Measurements from ENCODE around the gene DMD. TPM values are rescaled to one million over a fixed set of nuclear protein-coding genes. Genes with fewer than 3 reads are reported as not detected.

Gene DMD
- total and polyA plus RNA-seq, 2 experiments from 2014 or later = 1.5 to 2.0 TPM

DNA sequence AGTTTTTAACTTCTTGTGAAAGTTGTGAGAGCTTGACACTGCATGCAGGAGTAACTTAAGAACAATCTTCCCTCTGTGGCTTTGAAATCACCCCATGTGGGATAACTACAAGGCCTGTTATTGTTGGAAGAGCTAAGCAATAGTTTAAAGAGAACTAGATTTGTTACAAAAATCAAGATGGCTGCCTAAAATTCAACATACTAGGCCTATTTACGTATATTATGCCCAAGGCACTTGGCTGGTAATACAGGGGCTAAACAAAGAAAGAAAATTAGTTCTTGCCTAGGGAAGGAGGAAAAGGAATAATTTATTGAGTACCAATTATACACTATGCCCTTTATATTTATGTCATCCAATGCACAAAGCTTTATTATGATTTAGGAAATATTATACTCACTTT, 36.1 kb downstream of the DMD start:
- H2AFZ ChIP-seq = no peak overlapping the region
- in situ Hi-C loops (cut with MboI) = no loop called here
- no peak overlapping the region for H3K4me2 ChIP-seq (ENCODE audit: unreplicated experiment)
- no peak for TF ChIP-seq EZH2 (IDR thresholded peaks at IDR 0.05; ENCODE audit: insufficient read depth, poor library complexity, severe bottlenecking)
- no peak for TF ChIP-seq EZH2phosphoT487 (IDR thresholded peaks at IDR 0.05; ENCODE audit: insufficient read depth, low read depth)
- no peak overlapping the region for H3K4me3 ChIP-seq
- no peaks in the 10 kb centered on the region for H4K20me1 ChIP-seq (ENCODE audit: insufficient read depth)
- H3K79me2 ChIP-seq (ENCODE audit: insufficient read depth) = no peaks in the 10 kb centered on the region
- no peak for DNase-seq
- H3K9ac ChIP-seq = no peak overlapping the region
- H3K9me3 ChIP-seq (ENCODE audit: low read depth) = no peaks in the 10 kb centered on the region
- H3K27me3 ChIP-seq (replicated peaks; ENCODE audit: insufficient read depth) = no peaks in the 10 kb centered on the region
- no peak overlapping the region for H3K27ac ChIP-seq
- WGBS, 2 experiments (ENCODE audit: low coverage in 1 of 2, low lambda C conversion rate in 2 of 2, missing lambda C conversion rate in 2 of 2) = 13 to 25% methylated on average over 1 of the region's 1 CpG
- H3K36me3 ChIP-seq (ENCODE audit: low read depth) = no peaks in the 10 kb centered on the region
- no peaks in the 10 kb centered on the region for H3F3A ChIP-seq (ENCODE audit: insufficient read depth)
- H3K4me1 ChIP-seq (ENCODE audit: insufficient read depth) = no peaks in the 10 kb centered on the region
- no peaks in the 10 kb centered on the region for H3K9me2 ChIP-seq (ENCODE audit: insufficient read depth)

DNA sequence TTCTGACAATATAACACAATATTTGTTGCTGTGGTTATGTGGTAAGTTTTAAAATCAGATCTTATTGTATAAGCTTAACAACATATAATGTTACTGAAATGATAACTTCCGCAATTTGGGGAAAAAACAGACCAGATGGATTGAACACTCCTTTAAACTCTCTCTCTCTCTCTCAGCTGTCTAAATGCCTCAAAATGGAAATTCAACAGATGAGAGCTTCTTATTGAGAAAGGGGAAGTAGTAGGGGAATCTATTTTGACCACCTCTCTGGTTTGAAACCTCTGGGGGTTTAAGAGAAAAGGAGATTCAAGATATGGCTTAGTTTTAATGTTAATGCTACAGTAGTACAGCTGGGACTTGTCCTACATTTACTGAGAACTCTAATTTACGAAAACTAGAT, 40.3 kb downstream of the DMD start:
- 5 to 9% methylated on average over 2 of the region's 2 CpGs for WGBS, 2 experiments (ENCODE audit: low coverage in 1 of 2, low lambda C conversion rate in 2 of 2, missing lambda C conversion rate in 2 of 2)
- Histone ChIP-seq H3K9me3 (ENCODE audit: low read depth) (no peaks in the 10 kb centered on the region), H3K27me3 (replicated peaks; ENCODE audit: insufficient read depth) (no peaks in the 10 kb centered on the region), H2AFZ (no peak overlapping the region), H3K4me3 (no peak overlapping the region), H3K9ac (no peak overlapping the region), H3K36me3 (ENCODE audit: low read depth) (no peaks in the 10 kb centered on the region), H3K79me2 (ENCODE audit: insufficient read depth) (no peaks in the 10 kb centered on the region), H3K27ac (no peak overlapping the region), H3K4me1 (ENCODE audit: insufficient read depth) (no peaks in the 10 kb centered on the region), H3F3A (ENCODE audit: insufficient read depth) (no peaks in the 10 kb centered on the region), H3K4me2 (ENCODE audit: unreplicated experiment) (no peak overlapping the region), H4K20me1 (ENCODE audit: insufficient read depth) (no peaks in the 10 kb centered on the region), H3K9me2 (ENCODE audit: insufficient read depth) (no peaks in the 10 kb centered on the region)
- DNase-seq = no peak
- TF ChIP-seq EZH2 (IDR thresholded peaks at IDR 0.05; ENCODE audit: insufficient read depth, poor library complexity, severe bottlenecking) (no peak), EZH2phosphoT487 (IDR thresholded peaks at IDR 0.05; ENCODE audit: insufficient read depth, low read depth) (no peak)
- in situ Hi-C loops (cut with MboI) = loop anchor here (25.0 kb wide), 1 partner anchor 109 kb away; no protein-coding TSS in a partner anchor

DNA sequence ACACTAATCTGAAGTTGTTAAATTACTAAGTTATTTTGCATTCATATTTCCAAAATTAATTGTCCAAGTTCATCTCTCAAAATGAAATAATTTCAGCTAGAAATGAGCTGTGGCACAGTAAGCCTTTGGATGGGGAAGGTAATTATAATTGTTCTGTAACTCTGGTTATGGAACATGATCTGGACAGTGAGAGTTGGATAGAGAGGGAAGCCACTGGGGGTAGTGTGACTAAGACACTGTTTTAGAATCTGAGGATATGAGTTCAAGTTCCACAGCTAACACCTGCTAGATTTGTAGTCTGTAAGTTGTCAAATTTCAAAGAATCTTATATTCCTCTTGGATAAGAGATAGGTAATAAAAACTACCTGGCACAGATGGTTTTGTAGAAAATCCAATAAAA, 49.5 kb downstream of the DMD start:
- no peak overlapping the region for H3K9ac ChIP-seq
- H2AFZ ChIP-seq = no peak overlapping the region
- H3K27me3 ChIP-seq (replicated peaks; ENCODE audit: insufficient read depth) = no peaks in the 10 kb centered on the region
- no peaks in the 10 kb centered on the region for H3F3A ChIP-seq (ENCODE audit: insufficient read depth)
- H3K9me3 ChIP-seq (ENCODE audit: low read depth) = no peaks in the 10 kb centered on the region
- H3K27ac ChIP-seq = no peak overlapping the region
- no peak overlapping the region for H3K4me3 ChIP-seq
- no peaks in the 10 kb centered on the region for H3K79me2 ChIP-seq (ENCODE audit: insufficient read depth)
- DNase-seq = no peak
- no peaks in the 10 kb centered on the region for H4K20me1 ChIP-seq (ENCODE audit: insufficient read depth)
- TF ChIP-seq EZH2phosphoT487 (IDR thresholded peaks at IDR 0.05; ENCODE audit: insufficient read depth, low read depth) (no peak), EZH2 (IDR thresholded peaks at IDR 0.05; ENCODE audit: insufficient read depth, poor library complexity, severe bottlenecking) (no peak)
- no peaks in the 10 kb centered on the region for H3K36me3 ChIP-seq (ENCODE audit: low read depth)
- H3K4me1 ChIP-seq (ENCODE audit: insufficient read depth) = no peaks in the 10 kb centered on the region
- no peaks in the 10 kb centered on the region for H3K9me2 ChIP-seq (ENCODE audit: insufficient read depth)
- H3K4me2 ChIP-seq (ENCODE audit: unreplicated experiment) = no peak overlapping the region
- in situ Hi-C loops (cut with MboI) = loop anchor here (25.0 kb wide), 1 partner anchor 100 kb away; no protein-coding TSS in a partner anchor

DNA sequence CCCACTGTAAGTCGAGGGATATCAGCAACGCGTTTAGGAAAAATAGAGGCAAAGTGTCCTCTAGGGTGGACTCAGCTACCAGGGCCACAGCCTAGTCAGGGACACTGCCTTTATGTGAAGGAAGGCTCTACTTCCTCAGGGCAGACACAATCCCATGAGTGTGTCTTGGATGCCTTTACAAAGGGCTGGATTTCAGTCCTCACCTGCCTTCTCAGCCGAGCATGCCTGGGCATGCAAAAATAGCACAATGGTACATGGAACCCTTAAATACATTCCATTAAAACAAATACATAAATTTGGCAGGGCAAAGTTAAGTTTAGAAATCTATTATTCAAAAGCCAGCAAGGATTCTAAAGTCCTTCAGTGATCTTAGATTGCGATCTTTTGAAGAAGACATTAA, 51.1 kb downstream of the DMD start:
- Histone ChIP-seq H3K4me1 (ENCODE audit: insufficient read depth) (no peaks in the 10 kb centered on the region), H4K20me1 (ENCODE audit: insufficient read depth) (no peaks in the 10 kb centered on the region), H3K9me3 (ENCODE audit: low read depth) (no peaks in the 10 kb centered on the region), H3K9ac (no peak overlapping the region), H3K9me2 (ENCODE audit: insufficient read depth) (no peaks in the 10 kb centered on the region), H3K27ac (no peak overlapping the region), H3F3A (ENCODE audit: insufficient read depth) (no peaks in the 10 kb centered on the region), H2AFZ (no peak overlapping the region), H3K36me3 (ENCODE audit: low read depth) (no peaks in the 10 kb centered on the region), H3K4me2 (ENCODE audit: unreplicated experiment) (no peak overlapping the region), H3K79me2 (ENCODE audit: insufficient read depth) (no peaks in the 10 kb centered on the region), H3K4me3 (no peak overlapping the region), H3K27me3 (replicated peaks; ENCODE audit: insufficient read depth) (no peaks in the 10 kb centered on the region)
- no peak for TF ChIP-seq EZH2 (IDR thresholded peaks at IDR 0.05; ENCODE audit: insufficient read depth, poor library complexity, severe bottlenecking)
- no peak for TF ChIP-seq EZH2phosphoT487 (IDR thresholded peaks at IDR 0.05; ENCODE audit: insufficient read depth, low read depth)
- 49 to 60% methylated on average over 5 of the region's 5 CpGs for WGBS, 2 experiments (ENCODE audit: low coverage in 1 of 2, low lambda C conversion rate in 2 of 2, missing lambda C conversion rate in 2 of 2)
- no peak for DNase-seq
- in situ Hi-C loops (cut with MboI) = loop anchor here (25.0 kb wide), 1 partner anchor 98 kb away; no protein-coding TSS in a partner anchor

DNA sequence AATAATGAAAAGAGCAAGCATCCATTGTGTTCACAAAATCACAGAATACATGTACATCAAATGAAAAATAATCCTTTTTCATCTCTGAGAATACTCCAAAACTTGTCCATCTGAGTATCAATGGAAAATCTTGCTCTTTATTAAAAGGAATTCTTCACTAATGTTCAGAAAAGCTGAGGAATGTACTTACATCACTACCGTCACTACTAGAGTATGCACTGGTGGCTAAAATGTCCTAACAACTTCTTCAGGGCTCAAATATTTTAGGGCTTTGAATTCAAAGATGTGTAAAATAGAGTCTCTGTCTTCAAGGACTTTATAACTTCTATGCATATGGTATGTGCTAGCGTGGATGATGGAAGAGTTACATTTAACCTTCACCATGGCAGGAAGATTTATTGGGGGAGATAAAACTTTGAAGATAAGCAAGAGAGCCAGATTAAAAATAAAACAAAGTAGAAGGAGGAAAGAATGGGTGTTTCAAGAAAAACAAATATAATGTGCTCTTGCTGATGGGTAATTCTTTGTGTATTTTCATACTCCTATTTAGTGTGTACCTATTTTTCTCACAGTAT, 55.1 kb downstream of the DMD start:
- no peaks in the 10 kb centered on the region for H3K9me2 ChIP-seq (ENCODE audit: insufficient read depth)
- WGBS, 2 experiments (ENCODE audit: low coverage in 1 of 2, low lambda C conversion rate in 2 of 2, missing lambda C conversion rate in 2 of 2) = 14 to 24% methylated on average over 2 of the region's 2 CpGs
- no peak for DNase-seq

More for the DNA sequence above, 55.1 kb downstream of the DMD start:
- TF ChIP-seq EZH2 (IDR thresholded peaks at IDR 0.05; ENCODE audit: insufficient read depth, poor library complexity, severe bottlenecking) (no peak), EZH2phosphoT487 (IDR thresholded peaks at IDR 0.05; ENCODE audit: insufficient read depth, low read depth) (no peak)
- in situ Hi-C loops (cut with MboI) = loop anchor here (25.0 kb wide), 1 partner anchor 94 kb away; no protein-coding TSS in a partner anchor
- Histone ChIP-seq H3K27me3 (replicated peaks; ENCODE audit: insufficient read depth) (no peaks in the 10 kb centered on the region), H3K36me3 (ENCODE audit: low read depth) (no peaks in the 10 kb centered on the region), H3K79me2 (ENCODE audit: insufficient read depth) (no peaks in the 10 kb centered on the region), H3F3A (ENCODE audit: insufficient read depth) (no peaks in the 10 kb centered on the region), H2AFZ (no peak overlapping the region), H3K27ac (no peak overlapping the region), H3K9me3 (ENCODE audit: low read depth) (no peaks in the 10 kb centered on the region), H3K4me3 (no peak overlapping the region), H3K4me2 (ENCODE audit: unreplicated experiment) (no peak overlapping the region), H4K20me1 (ENCODE audit: insufficient read depth) (no peaks in the 10 kb centered on the region), H3K9ac (no peak overlapping the region), H3K4me1 (ENCODE audit: insufficient read depth) (no peaks in the 10 kb centered on the region)

All from GM23248 (cell line).